GM19328 (cell line): Measurements from ENCODE around the gene DNM1L.
"Not testable (repeated sequence)": the region's sequence is repeated elsewhere in the genome, so short reads cannot be mapped to it uniquely, and the experiment has no call there.

Source experiments
- ATAC-seq: cut with Tn5 transposase; IDR thresholded peaks from one replicate; pipeline ENCODE4 v1.9.1; 2021; ENCODE audit warnings: mild to moderate bottlenecking, moderate library complexity; ENCODE audit not compliant: unreplicated experiment

Gene DNM1L

DNA sequence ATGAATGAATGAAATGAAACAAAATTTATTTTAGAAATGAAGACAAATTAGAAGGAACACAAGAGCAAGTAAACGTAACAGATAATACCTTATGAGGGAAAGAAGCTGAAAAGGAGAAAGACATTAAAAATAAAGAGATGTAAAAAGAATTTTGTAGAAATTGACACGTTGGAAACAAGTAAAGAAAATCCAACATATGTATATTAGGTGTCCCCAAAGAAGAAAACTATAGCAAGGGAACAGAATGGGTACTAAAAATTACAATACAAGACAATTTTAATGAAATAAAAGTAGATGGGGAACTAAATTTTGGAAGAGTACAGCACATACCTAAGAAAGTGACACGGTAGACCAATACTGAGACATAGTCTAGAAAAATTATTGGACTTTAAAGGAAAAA is 16.7 kb downstream of the DNM1L start:
- no peak for ATAC-seq

GRCh38 chr12:32697445-32697844 is 18.3 kb downstream of the DNM1L start:
- ATAC-seq, result no peak

DNA sequence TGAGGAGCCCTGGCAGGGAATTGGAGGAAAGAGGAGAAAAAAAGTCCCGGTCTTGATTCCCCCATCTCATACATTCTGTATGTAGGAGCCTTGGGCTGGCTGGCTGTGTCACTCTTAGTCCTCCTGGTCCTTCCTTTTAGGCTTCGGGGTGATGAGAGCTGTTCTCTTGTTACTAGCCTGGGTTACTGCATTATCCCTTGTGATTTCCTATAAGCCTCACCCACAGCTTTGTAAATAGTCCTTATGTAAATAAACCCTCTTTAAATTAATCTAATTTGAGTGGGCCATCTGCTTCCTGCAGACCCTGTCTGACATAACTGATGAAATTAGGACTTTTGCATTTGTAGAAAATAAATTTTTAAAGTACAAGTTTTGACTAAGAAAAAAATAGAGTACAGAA is 19.2 kb downstream of the DNM1L start:
- no peak for ATAC-seq

- not testable (repeated sequence) for ATAC-seq
Measured at GRCh38 chr12:32699437-32699836, 20.3 kb downstream of the DNM1L start.

GRCh38 chr12:32702473-32702872 is 23.4 kb downstream of the DNM1L start:
- no peak for ATAC-seq

DNA sequence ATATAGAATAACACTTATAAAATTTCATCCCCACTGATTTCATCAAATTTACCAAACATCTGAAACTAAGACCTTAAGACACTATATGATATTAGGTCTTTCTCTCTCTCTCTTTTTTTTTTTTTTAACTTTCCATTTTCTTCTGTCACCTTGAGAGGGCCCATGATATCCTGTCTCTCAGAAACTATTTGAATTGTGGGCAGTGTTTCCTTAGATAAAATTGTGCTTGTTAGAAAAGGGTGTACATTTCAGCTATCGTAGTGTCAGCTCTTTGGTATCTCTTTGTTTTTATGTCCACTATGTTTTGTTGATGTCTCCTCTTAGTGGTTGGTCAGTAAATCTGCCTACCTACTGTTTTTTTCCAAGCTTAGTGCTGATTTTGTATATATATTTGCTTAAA is 23.8 kb downstream of the DNM1L start:
- ATAC-seq, result no peak

- ATAC-seq, result no peak
Measured at GRCh38 chr12:32705783-32706182, 26.7 kb downstream of the DNM1L start.

DNA sequence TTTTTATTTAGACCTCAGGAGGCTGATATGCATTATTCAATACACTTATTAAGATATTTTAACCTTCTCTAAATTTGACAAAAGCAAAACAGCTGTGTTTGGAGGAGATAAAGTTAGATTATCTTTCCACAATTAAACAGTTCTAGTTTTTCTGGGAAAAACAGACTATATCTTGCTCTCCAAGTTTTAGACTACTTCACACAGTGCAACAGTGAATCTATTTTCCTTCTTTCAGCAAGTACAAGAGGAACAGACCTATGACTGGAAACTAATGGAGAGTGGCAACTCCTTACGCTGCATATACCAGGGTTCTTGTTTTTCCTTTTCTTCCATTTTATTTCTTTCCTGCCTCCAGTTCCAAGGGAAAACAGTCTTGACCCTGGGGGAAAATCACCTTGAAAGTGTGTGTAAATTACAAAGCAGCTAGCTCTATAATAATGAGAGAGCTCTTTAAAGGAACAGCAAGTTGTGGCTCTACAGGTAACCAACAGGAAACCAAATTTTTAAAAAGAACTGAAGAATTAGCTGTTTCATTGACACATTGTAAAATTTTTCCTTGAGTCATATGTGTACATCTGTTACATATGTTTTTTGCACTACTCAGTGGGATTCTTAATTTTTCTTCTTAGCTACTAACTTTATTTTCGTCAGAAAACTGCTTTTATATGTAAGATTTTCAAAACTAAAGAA is 27.4 kb downstream of the DNM1L start:
- no peak for ATAC-seq

DNA sequence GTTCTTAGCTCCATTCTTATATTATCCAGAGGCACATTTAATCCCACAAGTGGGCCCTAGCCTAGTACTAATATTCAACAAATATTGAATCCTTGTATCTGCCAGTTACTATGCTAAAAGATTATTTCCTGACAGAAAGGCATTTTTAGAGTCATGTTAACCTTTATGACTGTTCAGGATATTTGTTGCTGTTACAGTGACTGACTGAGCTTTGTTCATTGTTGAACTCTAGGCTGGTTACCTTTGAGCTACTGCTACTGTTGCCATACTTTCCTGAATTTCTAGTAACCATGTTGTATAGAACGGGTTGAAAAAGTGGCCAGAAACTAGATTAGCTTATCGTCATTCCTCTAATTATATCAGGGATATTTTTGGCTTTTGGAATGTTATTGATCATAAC is 29.8 kb downstream of the DNM1L start:
- no peak for ATAC-seq

GRCh38 chr12:32714772-32715171 is 35.7 kb downstream of the DNM1L start:
- ATAC-seq, result no peak

DNA sequence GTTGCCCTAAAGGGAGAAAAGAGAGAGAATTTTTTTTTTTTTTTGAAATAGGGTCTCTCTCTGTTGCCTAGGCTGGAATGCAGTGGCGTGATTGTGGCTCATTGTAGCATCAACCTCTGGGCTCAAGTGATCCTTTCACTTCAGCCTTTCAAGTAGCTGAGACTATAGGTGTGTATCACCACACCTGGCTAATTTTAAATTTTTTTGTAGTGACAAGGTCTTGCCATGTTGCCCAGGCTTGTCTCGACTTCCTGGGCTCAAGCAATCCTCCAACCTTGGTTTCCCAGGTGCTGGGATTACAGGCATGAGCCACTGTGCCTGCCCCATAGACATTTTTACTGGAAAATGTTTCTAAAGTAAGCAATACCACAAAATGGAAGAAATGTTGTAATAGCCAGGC is 39.8 kb downstream of the DNM1L start:
- no peak for ATAC-seq

- ATAC-seq, result not testable (repeated sequence)
Measured at GRCh38 chr12:32725308-32725707, 46.2 kb downstream of the DNM1L start.

GRCh38 chr12:32726286-32726685 is 47.2 kb downstream of the DNM1L start:
- ATAC-seq, result no peak

GRCh38 chr12:32727237-32727636 is 48.1 kb downstream of the DNM1L start:
- ATAC-seq, result no peak

GRCh38 chr12:32734952-32735351 is 55.9 kb downstream of the DNM1L start:
- ATAC-seq, result no peak

DNA sequence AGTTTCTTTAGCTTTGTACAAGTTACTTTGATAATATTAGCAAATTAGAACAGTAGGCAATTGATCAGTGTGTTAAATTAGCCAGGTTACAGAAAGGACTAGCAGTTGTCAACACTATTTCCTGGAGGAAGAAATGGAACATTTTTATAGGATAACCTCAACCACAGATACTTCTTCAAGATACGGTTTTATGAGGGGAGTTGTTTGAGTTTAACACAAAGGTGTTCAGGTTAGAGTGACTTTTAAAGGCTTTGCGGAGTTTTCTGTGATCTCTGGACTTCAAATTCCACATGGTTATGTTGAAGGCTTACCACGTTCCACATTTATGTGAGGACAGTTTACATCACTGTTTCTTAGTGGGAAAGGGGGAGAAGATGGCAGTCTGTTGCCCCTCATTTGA is 57.3 kb downstream of the DNM1L start:
- ATAC-seq, result no peak

- no peak for ATAC-seq
Measured at GRCh38 chr12:32737715-32738114, 58.6 kb downstream of the DNM1L start.

DNA sequence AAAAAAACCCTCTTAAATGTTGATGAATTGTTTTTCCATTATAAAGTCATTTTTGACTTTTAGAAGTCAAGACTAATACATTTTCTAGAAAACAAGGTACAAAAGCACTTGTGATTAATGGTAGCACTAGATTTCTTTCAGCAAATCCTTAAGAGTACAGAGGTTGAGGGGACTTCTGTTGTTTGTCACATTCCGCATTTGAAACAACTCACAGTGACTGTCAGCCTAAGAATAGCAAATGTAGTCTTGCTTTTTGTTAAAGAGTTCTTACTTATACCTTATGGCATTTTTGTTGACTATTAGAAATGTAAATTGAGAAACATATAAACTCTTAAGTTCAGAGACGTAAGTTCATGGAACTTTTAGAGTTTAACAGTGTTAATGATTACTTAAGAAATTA is 60.2 kb downstream of the DNM1L start:
- ATAC-seq, result no peak

DNA sequence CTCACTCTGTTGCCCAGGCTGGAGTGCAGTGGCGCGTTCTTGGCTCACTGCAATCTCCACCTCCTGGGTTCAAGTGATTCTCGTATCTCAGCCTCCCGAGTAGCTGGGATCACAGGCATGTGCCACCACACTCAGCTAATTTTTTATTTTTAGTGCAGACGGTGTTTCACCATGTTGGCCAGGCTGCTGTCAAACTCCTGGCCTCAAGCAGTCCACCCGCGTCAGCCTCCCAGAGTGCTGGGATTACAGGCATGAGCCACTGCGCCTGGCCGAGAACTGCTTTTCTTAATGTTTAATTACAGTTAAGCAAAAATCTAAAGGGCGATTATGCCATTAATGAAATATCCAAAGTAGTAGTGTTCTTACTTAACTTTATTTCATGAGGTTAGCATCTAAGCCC is 63.0 kb downstream of the DNM1L start:
- no peak for ATAC-seq

GRCh38 chr12:32743264-32743663 is 64.2 kb downstream of the DNM1L start:
- no peak for ATAC-seq

DNA sequence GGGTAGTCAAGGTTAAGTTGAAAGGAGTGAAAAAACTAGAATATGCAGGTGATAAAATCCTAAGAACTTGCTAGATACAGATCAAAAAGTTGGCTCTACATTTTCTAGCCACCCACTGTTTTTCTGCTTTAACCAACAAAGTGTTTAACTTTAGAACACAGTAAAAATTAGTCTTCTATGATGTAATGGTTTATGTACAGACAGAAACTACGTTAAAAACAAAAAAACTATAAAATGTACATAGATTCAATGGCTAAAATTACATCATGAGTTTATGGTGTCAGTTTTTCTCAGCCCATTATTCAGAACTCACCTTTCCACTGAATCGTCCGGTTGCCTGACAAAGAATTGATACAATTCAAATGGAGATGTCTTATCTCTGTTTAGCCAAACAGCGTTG is 74.5 kb downstream of the DNM1L start:
- ATAC-seq, result no peak

DNA sequence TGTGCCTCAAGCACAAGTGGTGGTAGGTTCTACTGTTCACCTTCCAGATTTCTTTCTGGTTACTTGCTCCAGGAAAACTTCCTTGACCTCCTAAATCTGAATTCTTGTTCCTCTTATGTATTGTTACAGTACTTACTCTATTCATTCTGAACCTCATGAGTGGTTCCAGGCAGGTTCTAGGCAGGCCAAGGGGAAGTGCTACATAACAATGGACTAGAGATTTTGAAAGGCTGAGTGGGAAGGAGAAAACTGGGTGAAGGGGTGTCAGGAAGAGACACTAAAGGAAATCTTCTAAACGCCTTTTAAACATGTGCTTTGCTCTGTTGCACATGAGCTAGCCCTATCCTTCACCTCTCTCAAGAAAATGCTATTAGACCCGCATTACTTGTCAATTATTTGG is 75.0 kb downstream of the DNM1L start:
- ATAC-seq, result no peak

DNA sequence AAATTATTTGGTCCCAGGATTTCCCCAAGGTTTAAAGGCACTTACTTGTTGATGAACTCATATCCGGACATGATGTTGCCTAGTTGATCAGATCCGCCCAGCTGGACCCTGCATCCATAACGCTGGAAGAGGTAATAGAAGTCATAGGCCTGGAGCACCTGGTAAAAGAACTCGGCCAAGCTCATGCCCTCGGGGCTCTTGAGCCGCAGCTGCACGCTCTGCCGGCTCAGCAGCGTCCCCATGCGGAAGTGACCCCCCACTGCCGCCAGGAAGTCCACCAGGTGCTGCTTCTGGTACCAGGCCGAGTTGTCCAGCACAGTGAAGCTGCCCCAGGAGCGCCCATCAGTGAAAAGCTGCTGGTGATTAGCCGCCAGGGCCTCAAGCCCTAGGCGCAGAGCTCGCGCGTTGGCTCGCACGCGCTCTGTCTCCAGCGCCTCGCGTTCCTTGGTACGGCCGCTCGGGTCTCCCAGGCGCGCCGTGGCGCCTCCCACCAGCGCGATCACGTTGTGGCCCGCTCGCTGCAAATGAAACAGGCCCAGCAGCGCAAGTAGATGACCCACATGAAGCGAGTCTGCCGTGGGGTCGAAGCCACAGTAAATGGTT is 76.1 kb downstream of the DNM1L start:
- ATAC-seq, result peak; percentile 55
